Esophagus muscularis mucosa (tissue), 4 donors: ENCODE data around the gene MGAT5B. TPM values are rescaled to one million over a fixed set of nuclear protein-coding genes. Genes with fewer than 3 reads are reported as not detected.

ENCODE experiments used
- DNase-seq: peaks from one replicate; pipeline ENCODE4 v3.0.0-alpha.2; 2017; ENCODE audit errors: extremely low spot score
- H3K27ac ChIP-seq, 4 donors: fragments of 200-600 bp; sonication (generic); replicated peaks in 1 of 4; 1 replicate in 3 of 4; 2 replicates in 1 of 4; pipeline ENCODE4 v1.5.1; 2016 to 2019; ENCODE audit warnings: mild to moderate bottlenecking in 1 of 4
- H3K27me3 ChIP-seq, 4 donors: fragments of 200-600 bp; sonication (generic); one replicate each; pipeline versions ENCODE4 v1.5.1 to v1.6.0; 2016 to 2019
- H3K36me3 ChIP-seq, 4 donors: fragments of 200-600 bp; sonication (generic); one replicate each; pipeline ENCODE4 v1.5.1; 2016 to 2019
- H3K4me1 ChIP-seq, 4 donors: fragments of 200-600 bp; sonication (generic); one replicate each; pipeline ENCODE4 v1.5.1; 2016 to 2019
- H3K4me3 ChIP-seq, 4 donors: fragments of 200-600 bp; sonication (generic); 1 replicate in 2 of 4; 2 replicates in 2 of 4; pipeline ENCODE4 v1.5.1; 2016 to 2019; ENCODE audit warnings: mild to moderate bottlenecking in 4 of 4, moderate library complexity in 1 of 4
- H3K9me3 ChIP-seq, 4 donors: fragments of 200-600 bp; sonication (generic); 1 replicate in 3 of 4; 2 replicates in 1 of 4; pipeline ENCODE4 v1.5.1; 2016 to 2019
- CTCF ChIP-seq, 3 experiments: fragments of 200-600 bp in 2 of 3; fragments of 450-650 bp in 1 of 3; sonication (generic) in 2 of 3; IDR thresholded peaks; one replicate each; pipeline ENCODE4 v1.5.1; 2017 to 2019; ENCODE audit warnings: antibody characterized with exemption in 3 of 3, mild to moderate bottlenecking in 2 of 3, moderate library complexity in 1 of 3
- EP300 ChIP-seq: sonication (generic); formaldehyde crosslinking; IDR thresholded peaks from one replicate; pipeline ENCODE4 v1.6.1; 2017; ENCODE audit warnings: antibody characterized with exemption
- POLR2A ChIP-seq: fragments of 450-650 bp; IDR thresholded peaks from one replicate; pipeline ENCODE4 v1.6.1; 2017; ENCODE audit warnings: antibody characterized with exemption, moderate library complexity, mild to moderate bottlenecking, low read depth
- POLR2AphosphoS5 ChIP-seq, 2 donors: sonication (generic); formaldehyde crosslinking; IDR thresholded peaks; one replicate each; pipeline ENCODE4 v1.6.1; 2017; ENCODE audit warnings: antibody characterized with exemption in 2 of 2
- WGBS: methylation state at CpG from one replicate; pipeline ENCODE4 v1.1.5; 2018; 5-methylcytosine and 5-hydroxymethylcytosine counted together
- intact Hi-C: fragments of 100-400 bp; cut with DNase I; formaldehyde crosslinking; loops from one replicate; pipeline ENCODE4 v1.15.1; 2023
- total RNA-seq, 4 donors: library from RNA; depleted of rRNA; stranded (reverse); fragments of >200 nt; gene quantifications; one replicate each; pipeline versions ENCODE4 v1.1.0 to v1.2.1, GENCODE V29; 2016

The MGAT5B gene
- total RNA-seq, 4 donors from 2014 or later: under 0.01 to 1.7 (median 0.43) TPM

- peaks cover 0 to 38% (median 0%) of the 10 kb centered on the region in 4 donors for H3K27me3 ChIP-seq
- H3K36me3 ChIP-seq: no peaks in the 10 kb centered on the region
- 90% methylated on average over 12 of the region's 12 CpGs for WGBS
- no peaks in the 10 kb centered on the region for H3K9me3 ChIP-seq
- H3K4me1 ChIP-seq: no peaks in the 10 kb centered on the region
- H3K27ac ChIP-seq: no peak overlapping the region
- TF ChIP-seq EP300 (no peak), POLR2AphosphoS5 (IDR thresholded peaks at IDR 0.05) (no peak), POLR2A (no peak), CTCF (IDR thresholded peaks at IDR 0.05) (no peak)
- H3K4me3 ChIP-seq: no peak overlapping the region
- intact Hi-C loops: no loop called here
- no peak for DNase-seq
These were observed 12.8 kb downstream of the MGAT5B start for GRCh38 chr17:76880971-76881370.

GRCh38 chr17:76881408-76881807 lies 13.2 kb downstream of the MGAT5B start:
- H3K27ac ChIP-seq: no peak overlapping the region
- no peak for DNase-seq
- H3K4me1 ChIP-seq: no peaks in the 10 kb centered on the region
- H3K4me3 ChIP-seq: no peak overlapping the region
- TF ChIP-seq CTCF (IDR thresholded peaks at IDR 0.05) (no peak), POLR2A (no peak), POLR2AphosphoS5 (IDR thresholded peaks at IDR 0.05) (no peak), EP300 (no peak)
- intact Hi-C loops: no loop called here
- H3K9me3 ChIP-seq: no peaks in the 10 kb centered on the region
- 93% methylated on average over 6 of the region's 6 CpGs for WGBS
- H3K36me3 ChIP-seq: no peaks in the 10 kb centered on the region
- H3K27me3 ChIP-seq: peaks cover 0 to 42% (median 0%) of the 10 kb centered on the region in 4 donors

- H3K9me3 ChIP-seq: no peaks in the 10 kb centered on the region
- intact Hi-C loops: no loop called here
- H3K4me3 ChIP-seq: no peak overlapping the region
- no peaks in the 10 kb centered on the region for H3K36me3 ChIP-seq
- no peak overlapping the region for H3K27ac ChIP-seq
- H3K4me1 ChIP-seq: no peaks in the 10 kb centered on the region
- 87% methylated on average over 10 of the region's 20 CpGs for WGBS
- no peak for TF ChIP-seq EP300
- no peak for TF ChIP-seq CTCF (IDR thresholded peaks at IDR 0.05)
- no peak for TF ChIP-seq POLR2AphosphoS5 (IDR thresholded peaks at IDR 0.05)
- no peak for TF ChIP-seq POLR2A
- no peak for DNase-seq
- peaks cover 0 to 47% (median 0%) of the 10 kb centered on the region in 4 donors for H3K27me3 ChIP-seq
These were observed 13.8 kb downstream of the MGAT5B start for GRCh38 chr17:76881966-76882365.

- intact Hi-C loops: no loop called here
- H3K4me1 ChIP-seq: no peaks in the 10 kb centered on the region
- no peak overlapping the region for H3K4me3 ChIP-seq
- H3K36me3 ChIP-seq: no peaks in the 10 kb centered on the region
- peaks cover 0 to 50% (median 0%) of the 10 kb centered on the region in 4 donors for H3K27me3 ChIP-seq
- H3K9me3 ChIP-seq: no peaks in the 10 kb centered on the region
- no peak for TF ChIP-seq POLR2AphosphoS5 (IDR thresholded peaks at IDR 0.05)
- no peak for TF ChIP-seq POLR2A
- no peak for TF ChIP-seq CTCF (IDR thresholded peaks at IDR 0.05)
- TF ChIP-seq EP300: no peak
- DNase-seq: no peak
- H3K27ac ChIP-seq: no peak overlapping the region
- 87% methylated on average over 10 of the region's 10 CpGs for WGBS
These were observed 15.7 kb downstream of the MGAT5B start for GRCh38 chr17:76883744-76884525.
